GM18519 (cell line): ENCODE results near the gene RALGPS1.

Source experiments
- ATAC-seq: cut with Tn5 transposase; IDR thresholded peaks from one replicate; pipeline ENCODE4 v1.9.1; 2021; ENCODE audit warnings: mild to moderate bottlenecking, moderate library complexity; ENCODE audit not compliant: unreplicated experiment, low FRiP score

Gene RALGPS1

DNA sequence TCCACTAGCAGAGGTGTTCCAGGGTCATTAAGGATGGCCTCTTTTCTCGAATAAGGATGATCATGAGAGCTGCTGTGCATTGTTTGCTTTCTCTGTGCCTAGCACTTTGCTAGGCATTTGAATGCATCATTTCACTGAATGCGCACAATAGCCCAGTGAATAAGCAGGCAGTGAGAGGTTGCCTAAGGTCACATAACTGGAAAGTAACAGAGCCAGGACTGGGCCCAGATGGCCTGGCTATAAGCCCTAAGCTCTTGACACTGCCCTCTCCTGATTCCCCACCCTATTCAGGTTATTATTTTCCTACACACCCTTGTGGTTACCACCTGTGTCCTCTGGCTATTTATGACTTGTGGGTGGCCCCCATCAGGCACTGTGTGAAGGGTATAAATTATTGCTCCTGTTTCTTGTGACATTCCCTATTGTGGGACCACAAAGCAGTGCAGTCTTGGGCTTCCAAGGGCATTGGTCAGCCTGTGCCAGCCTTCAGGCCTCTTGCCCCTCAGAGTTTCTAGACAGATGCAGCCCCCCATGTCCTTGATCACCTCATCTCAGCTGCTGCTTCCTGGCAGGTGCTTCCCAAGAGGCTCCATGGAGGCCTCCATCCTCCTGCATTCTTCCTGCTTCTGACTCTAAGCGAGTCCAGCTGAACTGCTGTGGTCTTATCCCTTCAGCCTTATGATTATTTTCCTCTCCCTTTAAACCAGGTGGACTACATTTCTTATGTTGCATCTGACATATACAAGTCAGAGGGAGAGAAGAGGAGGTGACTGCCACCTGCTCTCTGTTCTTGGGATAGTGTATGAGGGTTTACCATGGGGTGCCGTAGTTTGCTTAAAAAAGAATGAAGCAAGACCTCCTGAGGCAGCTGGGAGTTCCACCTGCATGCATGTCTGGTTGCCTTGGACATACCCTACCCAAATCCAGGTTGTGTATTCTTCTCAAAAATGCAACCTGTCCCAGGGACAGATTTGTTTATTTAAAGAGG is 160.3 kb downstream of the RALGPS1 start:
- ATAC-seq, result no peak

DNA sequence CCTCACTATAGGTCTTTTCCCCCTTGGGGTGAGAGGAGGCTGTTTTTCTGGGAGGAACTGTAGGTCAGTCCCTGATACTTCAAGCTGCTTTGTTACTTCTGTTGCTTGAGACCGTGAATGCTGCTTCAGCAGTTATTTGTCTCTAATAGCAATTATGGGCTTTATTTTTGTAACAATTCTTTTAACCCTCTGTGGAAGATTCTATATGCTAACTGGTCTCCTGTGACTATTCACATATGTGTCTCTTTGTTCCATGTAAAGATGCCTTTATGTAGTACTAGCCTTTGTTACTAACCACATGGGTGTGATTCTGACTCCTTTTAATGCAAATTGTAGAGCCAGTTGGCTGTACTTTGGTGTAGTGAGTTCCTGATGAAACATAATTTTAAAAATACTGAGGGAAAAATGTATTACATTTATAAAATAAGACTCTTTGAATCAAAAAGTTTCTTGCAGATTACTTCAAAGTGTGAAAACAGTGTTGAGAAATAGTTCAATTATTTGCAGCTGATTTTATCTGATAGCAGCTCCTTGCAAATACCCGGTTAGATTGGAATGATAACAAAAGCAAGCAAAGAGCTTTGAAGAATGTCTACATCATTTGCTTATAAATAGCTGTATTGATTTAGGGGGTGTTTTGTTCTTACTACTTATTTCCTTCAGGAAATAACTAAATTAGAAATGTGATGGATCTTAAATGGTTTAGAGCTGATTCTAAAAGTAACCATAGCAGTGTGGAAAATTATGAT is 161.2 kb downstream of the RALGPS1 start:
- ATAC-seq, result no peak

DNA sequence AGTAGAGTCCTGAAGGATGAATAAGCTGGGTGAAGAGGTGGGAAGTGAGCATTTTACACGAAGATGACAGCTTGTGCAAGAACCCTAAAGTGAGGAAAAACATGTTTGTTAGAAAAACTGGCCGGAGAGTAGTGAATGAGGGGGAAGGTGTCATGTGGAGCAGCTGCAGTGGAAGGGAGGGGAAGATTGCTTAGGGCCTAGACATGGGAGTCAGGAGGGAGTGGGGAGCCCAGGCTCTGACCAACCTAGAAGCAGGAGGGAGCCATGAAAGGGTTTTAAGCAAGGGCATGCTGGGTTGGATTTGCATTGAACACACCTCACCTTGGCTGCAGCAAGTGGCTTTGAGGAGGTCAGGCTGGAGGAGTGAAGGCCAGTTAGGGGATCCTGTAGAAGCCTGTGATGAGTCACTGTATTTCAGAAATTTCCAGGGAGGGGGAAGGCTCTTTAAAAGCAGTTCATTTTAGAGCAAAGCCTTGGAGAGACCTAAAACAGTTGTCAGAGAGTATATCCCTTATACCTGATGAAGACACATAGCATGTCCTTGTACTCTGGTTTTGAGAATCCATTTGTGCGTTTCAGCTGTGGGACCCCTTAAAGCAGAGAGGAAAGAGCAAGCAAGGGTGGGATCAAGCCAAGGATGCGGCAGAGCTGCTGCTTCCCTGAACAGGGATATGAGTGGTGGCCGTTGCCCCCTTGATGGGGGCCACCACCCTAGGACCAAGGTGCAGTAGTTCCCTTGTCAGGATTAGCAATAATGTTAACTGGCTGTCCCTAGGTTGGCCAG is 162.5 kb downstream of the RALGPS1 start:
- no peak for ATAC-seq

DNA sequence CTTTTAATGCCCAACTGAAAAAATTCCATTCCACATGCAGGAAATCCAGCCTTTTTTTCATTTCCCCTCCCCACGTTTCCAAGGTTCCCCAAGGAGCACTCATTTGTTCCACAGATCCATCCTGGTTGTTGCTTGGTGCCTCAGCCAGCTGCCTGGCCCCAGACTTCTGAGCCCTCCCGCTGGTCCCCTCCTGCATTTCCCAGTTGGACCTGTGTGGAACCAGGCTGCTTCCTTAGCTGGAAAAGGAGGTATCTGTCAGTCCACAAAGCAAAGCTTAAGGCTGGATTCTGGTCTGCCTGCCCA is 163.0 kb downstream of the RALGPS1 start:
- ATAC-seq, result no peak

DNA sequence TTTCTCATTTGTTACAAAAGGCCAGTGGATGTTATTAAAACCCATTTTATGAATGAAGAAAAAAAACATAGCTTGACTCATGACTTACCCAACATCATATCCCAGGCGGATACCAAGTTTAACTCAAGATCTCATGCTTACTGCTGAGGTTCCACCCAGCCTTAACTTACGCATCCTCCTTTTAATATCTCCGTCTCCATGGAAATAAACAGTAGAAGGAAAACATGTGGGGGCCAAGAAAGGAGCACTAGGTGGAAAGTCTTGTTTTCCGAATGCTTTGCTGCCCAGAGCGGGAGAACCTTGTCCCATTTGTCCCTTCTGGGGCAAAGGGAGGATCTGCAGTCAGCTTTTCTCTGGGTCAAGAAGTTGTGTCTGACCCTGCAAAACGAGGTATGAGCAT is 163.8 kb downstream of the RALGPS1 start:
- no peak for ATAC-seq

DNA sequence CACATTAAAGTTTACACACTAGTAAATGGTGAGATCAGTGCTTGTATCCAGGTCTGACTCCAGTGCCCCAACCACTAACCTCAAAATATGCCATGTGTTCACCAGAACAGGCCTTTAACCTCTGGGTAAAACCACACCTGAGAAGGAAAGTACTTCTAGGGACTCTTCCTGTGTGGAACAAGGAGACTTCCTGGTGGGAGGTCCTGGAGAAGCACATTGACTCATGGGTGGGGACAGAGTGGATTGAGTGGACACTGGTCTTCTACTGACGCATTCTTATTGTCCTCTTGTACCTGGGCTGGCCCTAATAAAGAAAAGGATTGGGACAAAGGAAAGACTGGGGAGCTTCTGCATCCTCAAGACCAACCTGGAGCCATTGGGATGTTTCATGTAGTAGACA is 164.4 kb downstream of the RALGPS1 start:
- no peak for ATAC-seq

DNA sequence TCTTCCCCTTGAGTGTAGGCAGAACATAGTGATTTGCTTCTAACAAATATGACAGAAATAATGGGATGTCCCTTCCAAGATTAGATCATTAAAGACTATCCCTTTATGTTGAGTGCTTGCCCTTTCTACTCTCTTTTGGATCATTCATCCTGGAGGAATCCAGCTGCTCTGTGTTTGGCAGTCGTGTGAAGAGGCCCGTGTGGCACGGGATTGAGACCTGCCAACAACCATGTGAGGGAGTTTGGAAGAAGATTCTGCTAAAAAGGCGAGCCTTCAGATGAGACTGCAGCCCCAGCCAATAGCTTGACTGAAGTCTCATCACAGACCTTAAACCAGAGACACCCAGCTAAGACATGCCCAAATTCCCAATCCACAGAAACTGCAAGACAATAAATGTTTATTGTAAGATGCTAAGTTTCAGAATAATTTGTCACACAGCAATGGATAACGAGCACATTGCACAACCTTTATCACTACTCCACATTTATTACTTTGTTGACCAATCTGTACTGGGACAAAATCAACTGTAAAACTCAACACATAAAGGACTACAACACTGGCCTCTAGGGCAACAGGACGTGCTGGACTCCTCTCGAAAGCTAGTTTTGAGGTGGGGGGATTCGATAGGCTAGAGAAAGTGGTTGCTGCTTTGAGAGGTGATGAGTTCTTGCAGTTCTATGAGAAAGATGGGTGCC is 165.0 kb downstream of the RALGPS1 start:
- no peak for ATAC-seq

DNA sequence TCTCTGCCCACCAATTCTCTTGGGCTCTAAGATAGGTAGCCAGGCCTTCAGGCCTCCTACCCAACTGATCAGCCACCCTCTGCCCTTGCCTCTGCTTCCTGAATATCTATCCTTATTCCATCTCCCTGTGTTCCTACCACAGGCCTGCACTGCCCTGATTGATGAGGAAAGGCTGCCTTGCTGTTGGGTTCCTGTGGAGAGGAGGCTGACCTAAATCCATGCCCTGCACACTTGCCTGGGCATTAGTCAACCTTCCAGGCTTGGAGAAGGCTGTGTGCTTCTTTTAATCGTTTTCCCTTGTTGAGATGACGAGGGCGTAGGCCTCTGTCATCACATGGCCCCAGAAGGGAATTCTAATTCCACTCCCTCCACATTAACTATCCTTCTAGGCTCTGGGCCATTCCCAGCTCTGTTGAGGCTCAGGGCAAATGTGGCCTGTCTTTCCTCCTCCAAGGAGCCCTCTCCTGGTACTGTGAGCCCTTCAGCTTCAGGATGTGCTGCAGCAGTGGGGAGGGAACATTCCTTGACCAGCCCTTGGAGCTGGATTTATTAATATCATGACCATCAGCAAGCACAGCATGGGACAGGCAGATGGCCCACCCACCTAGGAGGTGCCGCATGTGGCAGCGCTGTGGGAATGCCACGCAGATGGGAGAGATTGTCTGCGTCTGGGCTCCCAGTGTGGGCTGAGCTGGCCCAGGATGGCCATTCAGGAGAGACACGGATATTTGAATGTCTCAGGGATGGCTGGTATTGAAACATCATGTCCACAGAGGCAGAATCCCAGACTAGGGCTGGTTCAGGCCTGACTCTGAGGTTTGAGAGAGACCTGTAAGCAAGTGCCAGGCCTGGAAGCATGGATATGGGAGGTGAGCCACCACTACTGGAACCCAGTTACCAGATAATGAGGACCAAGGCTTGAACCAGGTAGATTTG is 166.9 kb downstream of the RALGPS1 start:
- no peak for ATAC-seq

DNA sequence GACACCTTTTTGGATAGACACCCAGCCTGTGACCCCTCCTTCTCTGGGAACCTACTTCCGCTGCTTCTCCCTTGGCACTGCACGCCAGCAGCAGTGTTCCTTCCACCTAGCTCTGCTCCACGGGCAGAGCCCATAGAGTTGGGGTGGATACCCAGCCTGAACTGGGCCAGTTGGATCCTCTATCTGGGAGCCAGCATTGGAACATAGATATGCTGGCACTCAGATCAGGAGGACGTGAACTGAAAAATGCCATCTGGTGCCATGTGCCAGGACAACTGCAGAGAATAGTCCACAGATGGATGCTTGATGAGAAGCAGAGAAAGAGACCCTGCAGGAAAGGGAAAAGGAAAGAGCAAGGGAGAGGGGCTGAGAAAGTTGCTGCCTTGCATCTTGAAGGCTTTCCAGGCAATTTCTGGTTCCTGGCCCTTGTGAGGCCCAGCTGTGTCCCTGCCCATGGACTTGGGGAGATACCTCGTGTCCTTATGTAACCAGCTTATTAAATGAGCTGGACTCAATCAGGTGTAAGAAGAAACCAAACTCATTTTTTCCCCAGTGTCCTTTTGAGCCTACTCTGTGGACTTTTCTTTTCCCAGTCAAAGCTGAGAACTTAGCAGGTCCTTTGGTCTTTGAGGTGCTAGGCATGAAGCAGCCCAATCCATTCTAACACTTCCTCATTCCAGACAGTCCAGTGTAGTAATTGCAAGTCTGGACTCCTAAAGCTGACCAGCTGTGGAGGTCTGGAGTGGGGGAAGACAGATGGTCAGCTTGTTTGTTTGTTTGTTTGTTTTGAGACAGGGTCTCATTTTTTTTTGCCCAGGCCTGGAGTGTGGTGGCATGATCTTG is 168.8 kb downstream of the RALGPS1 start:
- ATAC-seq, result no peak

DNA sequence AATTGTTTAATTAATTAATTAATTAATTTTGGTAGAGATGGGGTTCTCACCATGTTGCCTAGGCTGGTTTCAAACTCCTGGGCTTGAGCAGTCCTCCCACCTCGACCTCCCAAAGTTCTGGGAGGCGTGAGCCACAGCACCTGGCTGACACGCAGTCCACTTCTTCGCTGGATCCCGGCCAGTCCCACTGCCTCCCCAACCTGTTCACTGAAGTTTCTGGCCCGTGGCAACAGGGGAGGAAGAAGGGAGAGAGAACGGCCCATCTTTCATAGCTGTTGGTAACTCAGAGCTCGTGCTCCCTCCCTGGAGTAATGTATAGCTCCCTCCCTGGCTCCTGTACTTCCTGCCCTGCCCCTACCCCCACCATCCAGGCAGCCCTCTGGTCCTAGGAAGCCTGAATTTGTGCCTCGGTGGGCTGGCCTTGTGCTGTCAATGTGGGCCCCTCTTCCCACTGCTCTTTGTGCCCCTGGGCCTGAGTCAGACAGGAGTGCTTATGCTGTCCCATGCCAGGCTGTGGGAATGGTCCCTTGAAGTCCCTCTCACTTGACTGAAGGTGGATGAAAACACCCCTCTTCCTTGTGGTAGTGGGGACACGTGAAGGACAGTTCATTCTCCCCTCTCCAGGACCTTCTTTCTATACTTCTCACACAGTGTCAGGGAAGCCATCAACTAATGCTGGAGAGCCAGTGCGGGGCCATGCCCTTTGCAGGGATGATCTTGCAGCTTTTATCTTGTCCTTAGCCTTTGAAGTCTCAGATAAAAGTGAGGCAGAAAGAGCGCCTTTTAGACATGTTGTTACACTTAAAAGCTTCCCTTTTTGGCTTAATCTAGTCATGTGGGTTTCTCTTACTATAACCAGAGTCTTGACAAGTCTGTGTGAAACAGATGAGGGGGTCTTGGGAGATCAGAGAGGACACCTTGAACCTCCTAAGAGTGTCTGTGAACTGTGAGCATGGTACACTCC is 169.8 kb downstream of the RALGPS1 start:
- no peak for ATAC-seq

DNA sequence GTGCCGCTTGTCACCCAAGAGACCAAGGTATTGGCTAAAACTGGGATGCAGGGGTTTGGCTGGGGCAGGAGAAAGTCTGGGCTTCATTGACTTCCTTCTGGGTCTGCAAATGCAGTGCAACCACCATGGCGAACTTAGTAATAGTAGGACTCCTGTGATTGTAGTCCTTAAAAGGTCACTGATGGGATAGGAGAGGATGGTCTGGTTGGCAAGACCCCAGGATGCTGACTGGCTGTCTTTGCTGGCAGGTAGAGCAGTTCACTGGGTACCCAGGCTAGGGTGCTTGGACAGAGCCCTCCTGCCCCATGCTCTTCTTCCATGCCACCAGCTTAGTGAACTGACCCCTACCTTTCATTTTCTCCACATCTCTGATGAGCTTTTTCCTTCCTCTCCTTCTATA is 170.6 kb downstream of the RALGPS1 start:
- no peak for ATAC-seq

DNA sequence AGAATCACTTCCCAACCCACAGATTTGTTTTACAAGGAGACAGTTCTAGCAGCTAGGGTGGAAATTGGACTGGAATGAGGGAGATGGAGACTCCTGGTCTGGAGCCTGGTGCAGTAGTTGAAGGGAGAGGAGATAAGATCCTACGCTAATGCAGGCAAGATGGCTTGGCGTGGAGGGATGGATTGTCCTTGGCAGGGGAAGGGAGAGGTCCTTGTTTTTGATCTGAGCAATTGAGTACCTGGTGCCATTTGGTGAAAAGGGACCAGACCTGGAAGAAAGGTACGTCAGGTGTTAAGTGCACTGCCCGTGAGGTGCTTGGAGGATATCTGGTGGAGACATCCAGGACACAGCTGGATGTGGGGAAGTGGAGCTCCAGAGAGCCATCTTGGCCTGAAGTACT is 172.2 kb downstream of the RALGPS1 start:
- no peak for ATAC-seq

DNA sequence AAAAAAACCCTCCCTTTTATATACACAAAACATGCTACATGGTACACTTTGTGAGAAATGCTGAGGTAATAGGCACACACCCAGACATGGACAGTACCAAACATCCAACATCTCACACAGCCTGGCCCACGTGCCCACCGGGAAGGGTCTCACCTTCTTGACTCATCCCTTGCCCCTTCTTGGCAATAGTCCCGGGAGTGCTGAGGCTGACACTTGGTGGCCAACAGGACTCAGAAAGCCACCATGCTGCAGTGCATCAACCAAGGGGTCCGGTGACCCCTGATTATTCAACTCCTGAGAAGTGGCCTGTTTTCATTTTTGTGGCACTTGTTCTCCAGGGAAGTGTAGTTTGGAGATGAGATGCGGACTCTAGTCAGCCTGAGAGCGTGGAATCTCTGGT is 172.8 kb downstream of the RALGPS1 start:
- no peak for ATAC-seq

DNA sequence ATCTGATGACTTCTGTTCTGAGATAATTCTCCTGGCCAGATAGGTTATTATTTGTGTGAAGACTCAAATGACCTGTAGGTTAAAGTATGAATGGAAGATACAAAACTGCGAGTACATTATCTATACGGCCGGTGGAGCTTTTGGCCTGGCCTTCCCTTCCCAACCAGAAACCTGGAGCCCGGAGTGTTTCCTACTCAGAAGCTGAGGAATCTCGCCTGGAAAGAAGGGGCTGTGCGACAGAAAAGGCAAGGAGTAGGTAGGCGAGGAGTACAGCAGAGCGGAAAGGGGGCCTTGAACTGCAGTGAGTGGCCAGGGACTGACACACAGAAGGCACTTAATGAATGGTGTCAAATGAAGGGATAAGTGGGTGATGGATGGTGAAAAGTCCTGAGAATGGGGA is 173.3 kb downstream of the RALGPS1 start:
- no peak for ATAC-seq

DNA sequence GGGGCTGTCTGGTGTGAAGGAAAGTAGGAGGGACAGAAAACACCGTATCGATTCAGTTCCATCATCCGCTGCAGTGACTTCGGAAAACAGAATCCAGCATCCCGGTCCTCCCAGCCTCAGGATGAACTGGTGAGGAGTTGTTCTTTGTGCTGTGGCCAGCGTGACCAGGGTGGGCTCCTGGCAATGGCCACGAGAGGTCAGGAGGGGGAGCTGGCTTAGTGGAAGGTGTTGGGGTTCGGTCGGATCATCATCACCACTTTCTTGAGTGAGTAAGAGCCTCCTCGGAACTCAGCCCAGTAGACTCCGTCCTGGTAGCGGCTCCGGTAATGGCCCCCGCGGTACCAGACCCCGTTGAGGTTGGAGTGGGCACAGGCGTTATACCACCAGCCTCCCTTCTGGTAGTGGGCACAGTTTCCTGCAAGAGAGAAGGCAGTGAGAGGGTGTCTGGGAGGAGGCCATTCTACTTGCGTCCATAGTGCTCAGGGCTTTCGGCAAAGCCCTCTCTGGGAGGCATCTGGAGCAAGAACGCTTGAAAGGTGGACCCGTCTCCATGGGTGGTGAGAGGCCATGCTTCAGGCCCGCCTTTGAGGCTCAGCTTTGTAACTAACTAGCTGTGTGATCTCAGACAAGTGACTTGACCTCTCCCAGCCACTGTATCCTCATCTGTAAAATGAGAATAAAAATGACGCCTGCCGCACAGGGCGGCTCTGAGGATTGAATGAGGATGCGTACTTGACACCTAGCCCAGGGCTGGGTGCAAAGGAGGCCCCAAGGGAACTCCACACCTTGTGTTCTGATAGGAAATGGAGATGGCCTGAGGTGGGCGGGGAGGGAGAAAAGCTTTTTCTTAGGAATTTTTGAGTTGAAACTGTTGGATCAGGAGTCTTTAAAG is 174.4 kb downstream of the RALGPS1 start:
- ATAC-seq, result no peak

DNA sequence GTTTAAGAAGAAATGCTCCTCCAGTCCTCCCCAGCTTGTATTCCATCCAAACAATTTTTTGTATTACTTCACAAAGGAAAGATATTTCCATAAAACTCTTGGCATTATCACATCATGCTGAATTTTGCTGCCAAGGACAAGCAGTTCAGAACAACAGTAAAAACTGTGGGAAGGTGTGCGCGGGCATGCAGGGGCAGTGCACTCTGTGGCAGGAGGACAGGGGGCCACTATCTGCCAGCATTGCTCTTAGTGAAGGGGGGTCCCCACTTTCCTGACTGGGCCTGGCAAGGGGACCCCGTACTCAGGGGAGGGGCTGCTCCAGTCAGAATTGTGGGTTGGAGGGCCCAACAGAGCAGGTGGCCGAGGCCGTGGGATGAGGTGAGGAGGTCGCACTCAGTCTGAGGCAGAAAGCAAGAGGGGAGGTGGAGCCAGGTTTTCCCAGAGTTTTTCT is 175.1 kb downstream of the RALGPS1 start:
- no peak for ATAC-seq
